AG04449 (cell line): ENCODE measurements around the gene ROBO1.

Experiments
- CTCF ChIA-PET: fragments of 350-600 bp; formaldehyde crosslinking; extraction: SDS; loops from one replicate; lab custom pipeline; 2021; ENCODE audit warnings: antibody characterized with exemption; lab: Yijun Ruan, JAX
- POLR2A ChIA-PET: fragments of 400-600, 350-600 bp; formaldehyde crosslinking; extraction: SDS; loops from one replicate; lab custom pipeline; 2020; ENCODE audit warnings: antibody characterized with exemption, inconsistent platforms; lab: Yijun Ruan, JAX
- DNase-seq: peaks from one replicate; pipeline ENCODE4 v3.0.0-alpha.2; 2010; ENCODE audit warnings: low read depth, low spot score
- H3K4me3 ChIP-seq: 2 replicates; pipeline ENCODE4 v1.5.1; 2011; ENCODE audit warnings: low read depth, mild to moderate bottlenecking, control low read depth, low read length
- TF ChIP-seq, protein P1 (sequence below): IDR thresholded peaks from one replicate; pipeline ENCODE4 v1.5.1; 2011; ENCODE audit warnings: mild to moderate bottlenecking, moderate library complexity, low read length, control low read depth, inconsistent platforms; ENCODE audit not compliant: insufficient read depth; ENCODE audit errors: missing control alignments

ROBO1 gene

DNA sequence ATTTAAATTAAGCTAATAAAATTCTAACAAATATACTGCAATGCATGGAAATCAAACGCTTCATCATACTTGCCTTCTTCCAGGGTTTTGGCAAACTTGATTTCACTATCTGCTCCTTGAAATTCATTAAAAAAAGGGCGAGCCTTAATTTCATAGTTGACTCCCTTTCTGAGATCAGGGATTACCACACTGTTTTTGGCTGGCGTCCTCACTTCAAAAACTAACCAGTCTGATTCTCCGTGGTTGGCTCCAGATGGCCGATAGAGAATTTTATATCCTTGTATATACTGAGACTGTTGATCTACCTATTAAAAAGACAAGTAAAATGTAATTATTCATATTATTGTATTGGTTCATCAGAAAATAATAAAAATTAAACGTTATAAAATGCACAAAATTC, 1106.8 kb downstream of the ROBO1 start:
- no peak overlapping the region for H3K4me3 ChIP-seq
- TF ChIP-seq, protein P1, sequence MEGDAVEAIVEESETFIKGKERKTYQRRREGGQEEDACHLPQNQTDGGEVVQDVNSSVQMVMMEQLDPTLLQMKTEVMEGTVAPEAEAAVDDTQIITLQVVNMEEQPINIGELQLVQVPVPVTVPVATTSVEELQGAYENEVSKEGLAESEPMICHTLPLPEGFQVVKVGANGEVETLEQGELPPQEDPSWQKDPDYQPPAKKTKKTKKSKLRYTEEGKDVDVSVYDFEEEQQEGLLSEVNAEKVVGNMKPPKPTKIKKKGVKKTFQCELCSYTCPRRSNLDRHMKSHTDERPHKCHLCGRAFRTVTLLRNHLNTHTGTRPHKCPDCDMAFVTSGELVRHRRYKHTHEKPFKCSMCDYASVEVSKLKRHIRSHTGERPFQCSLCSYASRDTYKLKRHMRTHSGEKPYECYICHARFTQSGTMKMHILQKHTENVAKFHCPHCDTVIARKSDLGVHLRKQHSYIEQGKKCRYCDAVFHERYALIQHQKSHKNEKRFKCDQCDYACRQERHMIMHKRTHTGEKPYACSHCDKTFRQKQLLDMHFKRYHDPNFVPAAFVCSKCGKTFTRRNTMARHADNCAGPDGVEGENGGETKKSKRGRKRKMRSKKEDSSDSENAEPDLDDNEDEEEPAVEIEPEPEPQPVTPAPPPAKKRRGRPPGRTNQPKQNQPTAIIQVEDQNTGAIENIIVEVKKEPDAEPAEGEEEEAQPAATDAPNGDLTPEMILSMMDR = no peak
- DNase-seq = no peak
- POLR2A ChIA-PET = no interaction called here
- CTCF ChIA-PET = interaction anchor here (0.9 to 7.4 kb wide), 17 partner anchors 12 to 701 kb away, joined by 3 to 91 read pairs (median 4); no protein-coding TSS in a partner anchor

DNA sequence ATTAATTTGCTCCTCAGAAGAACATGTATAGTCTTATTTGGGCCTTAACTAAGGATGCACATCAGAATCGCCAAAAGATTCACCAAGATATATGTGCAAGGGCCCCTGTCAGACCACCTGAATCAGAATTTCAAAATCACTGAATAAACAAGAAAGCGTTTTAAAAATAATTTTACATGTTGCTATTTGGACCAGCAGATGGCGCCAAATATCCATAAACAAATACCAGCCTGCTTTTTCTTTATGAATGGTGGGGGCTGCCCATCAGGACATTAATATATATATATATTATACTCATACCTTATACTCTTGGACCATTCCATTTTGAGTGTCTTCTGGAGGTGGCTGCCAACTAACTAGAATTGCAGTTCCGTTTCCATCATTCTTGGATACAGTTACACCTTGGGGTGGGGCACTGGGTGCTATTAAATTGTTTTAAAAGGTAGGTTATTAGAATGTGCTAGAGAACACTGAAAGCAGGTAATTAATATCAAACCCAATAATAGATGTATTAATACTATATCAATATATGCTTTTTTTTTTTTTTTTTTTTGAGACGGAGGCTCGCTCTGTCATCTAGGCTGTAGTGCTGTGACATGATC, 1108.3 kb downstream of the ROBO1 start:
- TF ChIP-seq, protein P1 = no peak
- CTCF ChIA-PET = interaction anchor here (0.6 to 7.4 kb wide), 15 partner anchors 13 to 715 kb away, joined by 3 to 91 read pairs (median 7); no protein-coding TSS in a partner anchor
- DNase-seq = no peak
- POLR2A ChIA-PET = no interaction called here
- no peak overlapping the region for H3K4me3 ChIP-seq

DNA sequence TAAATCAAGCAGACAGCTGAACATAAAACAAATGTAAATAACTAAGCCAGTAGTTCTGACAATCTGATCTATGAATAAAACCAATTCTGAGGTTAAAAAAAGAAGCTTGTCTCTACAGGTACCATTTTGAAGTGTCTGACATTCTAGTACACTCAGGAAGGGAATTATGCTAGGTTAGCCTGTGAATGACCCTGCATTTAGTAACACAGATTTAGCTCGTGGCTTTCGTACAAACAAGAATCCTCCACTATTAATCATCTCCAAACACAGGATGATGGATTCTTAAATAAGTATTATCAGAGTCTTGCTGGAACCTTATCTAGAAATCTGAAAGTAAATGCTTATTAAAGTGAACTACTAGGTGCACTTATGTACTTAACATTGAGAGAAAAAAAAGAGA, 1120.1 kb downstream of the ROBO1 start:
- no peak overlapping the region for H3K4me3 ChIP-seq
- TF ChIP-seq, protein P1 = no peak
- DNase-seq = no peak
- ChIA-PET POLR2A (no interaction called here), CTCF (interaction anchor here (0.9 to 2.6 kb wide), 5 partner anchors 9 to 1610 kb away, joined by 3 to 24 read pairs (median 7); no protein-coding TSS in a partner anchor)

DNA sequence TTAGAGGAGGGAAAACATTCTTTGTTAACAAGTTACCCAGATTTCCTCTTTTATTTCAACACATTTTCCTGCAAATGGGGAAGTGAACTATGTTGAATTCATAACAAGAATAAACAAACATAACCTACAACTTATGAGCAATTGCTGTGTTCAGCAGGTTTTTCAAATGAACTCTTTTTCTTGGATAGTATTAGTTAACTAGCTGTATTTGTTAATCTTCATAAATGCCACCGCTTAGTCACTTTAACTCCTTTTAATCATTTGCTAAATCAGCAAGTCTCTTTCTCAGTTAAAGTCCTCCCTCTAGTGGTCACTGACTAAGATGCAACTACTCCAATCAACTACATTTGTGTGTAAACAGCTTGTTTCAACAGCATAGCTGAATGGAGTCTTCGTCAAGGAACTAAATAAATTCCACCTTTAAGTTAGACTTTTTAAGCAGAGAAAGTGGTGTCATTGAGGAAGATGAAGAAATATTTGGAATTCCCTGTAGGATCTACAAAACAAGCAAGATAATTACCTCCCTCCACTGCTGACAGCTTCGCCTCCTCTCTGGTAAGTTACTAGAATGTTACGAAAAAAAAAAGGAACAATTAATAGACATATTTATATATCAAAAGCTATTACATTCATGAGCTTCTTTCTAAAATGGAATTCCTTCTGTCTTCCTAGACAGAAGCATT, 1122.0 kb downstream of the ROBO1 start:
- DNase-seq = peak; percentile 33
- TF ChIP-seq, protein P1 = peak; percentile 59
- ChIA-PET CTCF (interaction anchor here (0.6 to 2.9 kb wide), 36 partner anchors 10 to 1611 kb away, joined by 3 to 24 read pairs (median 4); no protein-coding TSS in a partner anchor), POLR2A (no interaction called here)
- no peak overlapping the region for H3K4me3 ChIP-seq

DNA sequence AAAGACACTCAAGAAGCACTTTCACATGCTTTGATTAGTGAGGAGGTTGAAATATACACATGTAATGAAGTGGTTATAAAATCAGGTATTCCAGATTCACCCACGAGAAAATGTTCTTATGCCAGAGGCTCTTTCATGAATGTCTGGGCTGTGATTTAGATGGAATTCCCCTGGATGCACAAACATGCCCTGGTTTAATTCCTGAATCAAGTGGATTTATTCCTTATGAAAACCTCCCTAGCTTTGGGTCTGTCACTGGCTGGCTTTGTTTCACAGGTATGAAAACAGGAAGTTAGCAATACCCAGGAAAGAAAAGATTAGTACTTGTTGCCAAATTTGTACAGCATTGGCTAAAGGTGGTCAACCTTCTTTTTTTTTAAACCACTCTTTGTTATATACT, 1123.0 kb downstream of the ROBO1 start:
- TF ChIP-seq, protein P1 = no peak
- no peak for DNase-seq
- POLR2A ChIA-PET = no interaction called here
- CTCF ChIA-PET = interaction anchor here (0.8 to 2.9 kb wide), 16 partner anchors 9 to 1296 kb away, joined by 3 to 17 read pairs (median 4); no protein-coding TSS in a partner anchor
- no peak overlapping the region for H3K4me3 ChIP-seq
